Spleen (tissue), 11 donors: ENCODE measurements around the gene GPSM3. TPM values are rescaled to one million over a fixed set of nuclear protein-coding genes. Genes with fewer than 3 reads are reported as not detected.
A peak's percentile ranks its signal among the peaks of the same experiment; 100 is the strongest.

ENCODE experiments used
- DNase-seq: peaks from one replicate; pipeline ENCODE4 v3.0.0-alpha.2; 2020
- H3K27ac ChIP-seq, 8 donors: fragments of 200-600 bp; sonication (generic) in 7 of 8; 1 replicate in 4 of 8; 2 replicates in 4 of 8; pipeline versions ENCODE4 v1.5.0 to v1.8.0; 2016 to 2021; ENCODE audit warnings: inconsistent platforms in 4 of 8, mild to moderate bottlenecking in 4 of 8, moderate library complexity in 1 of 8
- H3K27me3 ChIP-seq, 7 donors: fragments of 200-600 bp; sonication (generic) in 6 of 7; replicated peaks in 1 of 7; 1 replicate in 4 of 7; 2 replicates in 3 of 7; pipeline versions ENCODE4 v1.5.0 to v1.8.0; 2016 to 2021; ENCODE audit warnings: inconsistent platforms in 3 of 7, mild to moderate bottlenecking in 1 of 7
- H3K36me3 ChIP-seq, 6 donors: fragments of 200-600 bp; sonication (generic) in 5 of 6; 1 replicate in 4 of 6; 2 replicates in 2 of 6; pipeline versions ENCODE4 v1.5.0 to v1.8.0; 2016 to 2021; ENCODE audit warnings: inconsistent platforms in 2 of 6
- H3K4me1 ChIP-seq, 6 donors: fragments of 200-600 bp; sonication (generic) in 5 of 6; 1 replicate in 3 of 6; 2 replicates in 3 of 6; pipeline versions ENCODE4 v1.5.0 to v1.8.0; 2016 to 2021; ENCODE audit warnings: inconsistent platforms in 3 of 6
- H3K4me3 ChIP-seq, 8 donors: fragments of 200-600 bp; sonication (generic) in 7 of 8; 1 replicate in 4 of 8; 2 replicates in 4 of 8; pipeline versions ENCODE4 v1.5.0 to v1.8.0; 2016 to 2021; ENCODE audit warnings: inconsistent platforms in 4 of 8, mild to moderate bottlenecking in 4 of 8, moderate library complexity in 2 of 8
- H3K9me3 ChIP-seq, 8 donors: fragments of 200-600 bp; sonication (generic) in 7 of 8; 1 replicate in 4 of 8; 2 replicates in 4 of 8; pipeline versions ENCODE4 v1.5.0 to v1.8.0; 2016 to 2021; ENCODE audit warnings: inconsistent platforms in 4 of 8
- POLR2A ChIP-seq, 3 donors: fragments of 450-650 bp; IDR thresholded peaks; one replicate each; pipeline ENCODE4 v1.5.1; 2017; ENCODE audit warnings: antibody characterized with exemption in 3 of 3, mild to moderate bottlenecking in 1 of 3
- POLR2AphosphoS5 ChIP-seq, 3 donors: sonication (generic); formaldehyde crosslinking; IDR thresholded peaks; one replicate each; pipeline ENCODE4 v1.5.1; 2017; ENCODE audit warnings: antibody characterized with exemption in 3 of 3
- WGBS, 5 donors: extraction: QIAGEN DNeasy Blood & Tissue Kit in 3 of 5; methylation state at CpG; one replicate each; pipeline versions ENCODE4 v1.1.5 to v1.1.7; 2013 to 2018; 5-methylcytosine and 5-hydroxymethylcytosine counted together
- intact Hi-C: fragments of 100-400 bp; cut with DNase I; formaldehyde crosslinking; loops from one replicate; pipeline ENCODE4 v1.15.0; 2023; ENCODE audit warnings: low total_unique reads
- polyA plus RNA-seq, 3 donors: library from polyadenylated mRNA; stranded (reverse); fragments of 200-250 nt; gene quantifications; one replicate each; pipeline ENCODE4 v1.2.1, GENCODE V29; 2013
- total RNA-seq, 7 donors: library from RNA; depleted of rRNA in 3 of 7; stranded (reverse); fragments of >200 nt in 3 of 7; fragmentation: NEBNext Ultra II Directional in 4 of 7; extraction: Animal tissue kit (Norgen Biotek cat#: 25700) in 4 of 7; gene quantifications; one replicate each; pipeline versions ENCODE4 v1.1.0 to v1.2.1, GENCODE V29; 2016 to 2021
- TF ChIP-seq, protein P1 (sequence below), 11 experiments: fragments of 200-600 bp in 7 of 11; fragments of 450-650 bp in 4 of 11; sonication (generic) in 4 of 11; IDR thresholded peaks in 8 of 11; conservative IDR thresholded peaks in 3 of 11; 1 replicate in 7 of 11; 2 replicates in 4 of 11; pipeline versions ENCODE4 v1.4.0 to v1.8.0; 2016 to 2021; ENCODE audit warnings: antibody characterized with exemption in 11 of 11, inconsistent platforms in 4 of 11, mild to moderate bottlenecking in 1 of 11
- donor health status: healthy with polysubstance abuse.
- donor health status: DM: no; HTN: no; CAD: no; lungs with moderate emphysema.
- donor health status: DM: no; HTN: no; CAD: no.
- donor health status: Bipolar disorder and iron deficiency.
- donor health status: healthy.
- donor health status: DM: no; HTN: no; CAD: no.
- donor health status: DM: yes; HTN: yes; CAD: no.

Gene GPSM3
- total and polyA plus RNA-seq, 10 donors, result 140 to 263 (median 195) TPM

DNA sequence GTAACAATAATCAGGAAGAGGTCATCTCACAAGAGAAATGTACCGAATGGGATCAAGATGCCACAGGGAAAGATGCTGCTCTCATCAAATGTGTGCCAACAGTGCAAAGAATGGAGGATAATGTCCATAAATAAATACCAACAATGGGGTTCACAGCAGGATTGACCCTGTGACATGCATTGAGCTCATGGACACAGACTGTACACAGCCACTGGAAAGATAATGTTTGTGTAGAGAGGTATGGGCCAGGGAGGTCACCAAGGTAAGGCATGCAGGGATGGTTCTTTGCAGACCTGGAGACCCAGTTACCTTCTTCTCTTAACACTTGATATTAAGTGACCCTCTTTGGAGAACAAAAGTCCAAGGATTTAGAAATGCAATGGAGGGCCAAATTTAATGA lies 18.0 kb downstream of the GPSM3 start:
- H3K4me3 ChIP-seq, result peak overlapping the region in 2 of 8 donors; percentile 68 to 87
- no peaks in the 10 kb centered on the region for H3K27me3 ChIP-seq
- TF ChIP-seq POLR2A (IDR thresholded peaks at IDR 0.05) (no peak), POLR2AphosphoS5 (IDR thresholded peaks at IDR 0.05) (no peak)
- TF ChIP-seq, protein P1, sequence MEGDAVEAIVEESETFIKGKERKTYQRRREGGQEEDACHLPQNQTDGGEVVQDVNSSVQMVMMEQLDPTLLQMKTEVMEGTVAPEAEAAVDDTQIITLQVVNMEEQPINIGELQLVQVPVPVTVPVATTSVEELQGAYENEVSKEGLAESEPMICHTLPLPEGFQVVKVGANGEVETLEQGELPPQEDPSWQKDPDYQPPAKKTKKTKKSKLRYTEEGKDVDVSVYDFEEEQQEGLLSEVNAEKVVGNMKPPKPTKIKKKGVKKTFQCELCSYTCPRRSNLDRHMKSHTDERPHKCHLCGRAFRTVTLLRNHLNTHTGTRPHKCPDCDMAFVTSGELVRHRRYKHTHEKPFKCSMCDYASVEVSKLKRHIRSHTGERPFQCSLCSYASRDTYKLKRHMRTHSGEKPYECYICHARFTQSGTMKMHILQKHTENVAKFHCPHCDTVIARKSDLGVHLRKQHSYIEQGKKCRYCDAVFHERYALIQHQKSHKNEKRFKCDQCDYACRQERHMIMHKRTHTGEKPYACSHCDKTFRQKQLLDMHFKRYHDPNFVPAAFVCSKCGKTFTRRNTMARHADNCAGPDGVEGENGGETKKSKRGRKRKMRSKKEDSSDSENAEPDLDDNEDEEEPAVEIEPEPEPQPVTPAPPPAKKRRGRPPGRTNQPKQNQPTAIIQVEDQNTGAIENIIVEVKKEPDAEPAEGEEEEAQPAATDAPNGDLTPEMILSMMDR (IDR thresholded peaks at IDR 0.05 in 8 of 11, conservative IDR thresholded peaks at IDR 0.05 in 3 of 11), result no peak
- 85 to 97% (median 96%) methylated on average over 1 of the region's 1 CpG for WGBS, 5 donors
- peaks cover 0 to 19% (median 18%) of the 10 kb centered on the region in 6 donors for H3K36me3 ChIP-seq
- H3K9me3 ChIP-seq, result no peaks in the 10 kb centered on the region
- H3K27ac ChIP-seq, result peak overlapping the region in 1 of 8 donors; percentile 35
- intact Hi-C loops, result no loop called here
- DNase-seq, result no peak
- peaks cover 26 to 58% (median 49%) of the 10 kb centered on the region in 6 donors for H3K4me1 ChIP-seq

DNA sequence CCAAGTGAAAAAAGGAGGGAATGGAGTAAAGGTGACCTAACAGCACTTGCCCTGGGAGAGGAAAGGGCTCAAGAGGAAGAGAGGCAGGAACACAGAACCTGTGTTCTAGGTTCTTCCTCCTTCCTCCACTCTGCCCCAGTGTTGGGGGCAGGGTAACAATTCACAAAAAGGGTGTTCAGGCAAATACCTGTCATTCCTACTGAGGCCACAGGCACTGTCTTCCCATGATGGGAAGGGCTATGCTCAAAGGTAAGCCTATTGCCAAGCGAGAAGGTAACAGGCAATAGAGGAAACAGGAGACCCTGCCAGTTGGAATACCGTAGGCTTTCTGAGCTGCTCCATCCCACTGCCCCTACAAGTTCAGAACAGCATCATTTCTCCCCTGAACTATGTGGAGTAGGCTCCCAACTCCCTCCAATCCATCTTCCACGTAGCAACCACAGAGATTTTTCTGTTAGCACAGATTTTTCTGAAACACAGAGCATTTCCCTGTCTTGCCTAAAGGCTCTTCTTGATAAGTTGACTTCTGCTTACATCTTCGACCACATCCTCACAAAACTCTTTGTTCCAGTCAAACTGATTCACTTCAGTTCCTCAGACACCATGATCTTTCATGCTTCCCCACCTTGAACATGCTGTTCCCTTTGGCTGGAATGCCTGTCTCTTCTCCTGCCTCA lies 19.3 kb downstream of the GPSM3 start:
- TF ChIP-seq POLR2A (IDR thresholded peaks at IDR 0.05), result no peak
- TF ChIP-seq, protein P1 (IDR thresholded peaks at IDR 0.05 in 8 of 11, conservative IDR thresholded peaks at IDR 0.05 in 3 of 11), result no peak
- TF ChIP-seq POLR2AphosphoS5 (IDR thresholded peaks at IDR 0.05), result no peak
- Histone ChIP-seq H3K36me3 (peaks cover 0 to 32% (median 24%) of the 10 kb centered on the region in 6 donors), H3K9me3 (no peaks in the 10 kb centered on the region), H3K27me3 (no peaks in the 10 kb centered on the region), H3K27ac (peak overlapping the region in 2 of 8 donors; percentile 15 to 35), H3K4me1 (peaks cover 18 to 49% (median 41%) of the 10 kb centered on the region in 6 donors), H3K4me3 (no peak overlapping the region)
- DNase-seq, result no peak
- 61 to 71% (median 65%) methylated on average over 4 of the region's 4 CpGs for WGBS, 5 donors
- intact Hi-C loops, result no loop called here

DNA sequence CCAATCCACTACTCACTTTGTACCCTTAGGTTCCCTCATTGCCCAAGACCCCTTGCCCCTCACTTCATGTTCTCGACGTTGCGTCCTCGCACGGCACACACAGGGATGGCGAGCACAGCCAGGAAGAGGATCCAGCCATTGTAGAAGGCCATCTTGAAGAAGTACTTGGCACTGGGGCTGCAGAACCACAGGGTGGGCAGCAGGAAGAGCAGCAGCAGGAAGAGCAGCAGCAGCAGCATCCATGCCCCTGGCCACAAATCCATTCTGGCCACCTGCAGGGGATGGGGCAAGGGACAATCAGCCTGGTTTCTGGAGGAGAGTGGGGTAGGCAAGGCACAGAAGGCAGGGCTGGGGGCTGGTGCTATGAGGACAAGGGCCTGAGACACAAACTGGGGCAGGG lies 21.2 kb downstream of the GPSM3 start:
- Histone ChIP-seq H3K4me3 (no peak overlapping the region), H3K27ac (no peak overlapping the region), H3K9me3 (no peaks in the 10 kb centered on the region), H3K27me3 (no peaks in the 10 kb centered on the region), H3K4me1 (peaks cover 9 to 36% (median 27%) of the 10 kb centered on the region in 6 donors), H3K36me3 (peaks cover 0 to 51% (median 35%) of the 10 kb centered on the region in 6 donors)
- TF ChIP-seq, protein P1 (IDR thresholded peaks at IDR 0.05 in 8 of 11, conservative IDR thresholded peaks at IDR 0.05 in 3 of 11), result no peak
- WGBS, 5 donors, result 96 to 99% (median 96%) methylated on average over 6 of the region's 6 CpGs
- DNase-seq, result peak; percentile 34
- intact Hi-C loops, result no loop called here

DNA sequence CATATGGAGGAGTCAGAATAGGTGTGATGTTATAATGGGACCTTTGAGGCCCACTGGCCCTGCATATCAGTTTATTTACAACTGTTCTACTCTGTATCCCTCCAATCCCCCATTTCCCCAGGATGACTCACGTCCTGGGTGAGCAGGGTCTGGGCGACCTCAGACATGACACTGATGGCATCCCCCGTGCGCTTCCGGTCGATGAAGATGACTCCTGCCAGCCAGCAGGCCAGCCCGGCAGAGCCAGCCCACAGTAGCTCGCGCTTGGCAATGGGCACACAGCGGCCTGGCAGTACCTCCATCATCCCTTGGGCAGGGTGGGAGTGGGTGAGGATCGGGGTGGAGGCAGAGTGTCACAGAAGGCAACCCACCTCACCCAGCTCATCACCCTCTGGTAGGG lies 22.1 kb downstream of the GPSM3 start:
- no peaks in the 10 kb centered on the region for H3K9me3 ChIP-seq
- 92 to 97% (median 93%) methylated on average over 11 of the region's 11 CpGs for WGBS, 5 donors
- H3K27me3 ChIP-seq, result no peaks in the 10 kb centered on the region
- H3K4me1 ChIP-seq, result peaks cover 7 to 28% (median 22%) of the 10 kb centered on the region in 6 donors
- peak in 1 of 3 donors; percentile 57 for TF ChIP-seq POLR2AphosphoS5 (IDR thresholded peaks at IDR 0.05)
- TF ChIP-seq, protein P1 (IDR thresholded peaks at IDR 0.05 in 8 of 11, conservative IDR thresholded peaks at IDR 0.05 in 3 of 11), result no peak
- DNase-seq, result peak; percentile 58
- intact Hi-C loops, result no loop called here
- peaks cover 0 to 60% (median 35%) of the 10 kb centered on the region in 6 donors for H3K36me3 ChIP-seq
- H3K4me3 ChIP-seq, result no peak overlapping the region
- no peak overlapping the region for H3K27ac ChIP-seq
